NCI-H2081 treated with DMSO at 0.1 percent for 48 hours (cell line): Measurements from ENCODE around the gene GLRX2.
"Not testable (repeated sequence)": the region's sequence is repeated elsewhere in the genome, so short reads cannot be mapped to it uniquely, and the experiment has no call there.

Experiments used
- DNase-seq: peaks from one replicate; lab custom pipeline; 2025; lab: John Stamatoyannopoulos, UW

Gene GLRX2

DNA sequence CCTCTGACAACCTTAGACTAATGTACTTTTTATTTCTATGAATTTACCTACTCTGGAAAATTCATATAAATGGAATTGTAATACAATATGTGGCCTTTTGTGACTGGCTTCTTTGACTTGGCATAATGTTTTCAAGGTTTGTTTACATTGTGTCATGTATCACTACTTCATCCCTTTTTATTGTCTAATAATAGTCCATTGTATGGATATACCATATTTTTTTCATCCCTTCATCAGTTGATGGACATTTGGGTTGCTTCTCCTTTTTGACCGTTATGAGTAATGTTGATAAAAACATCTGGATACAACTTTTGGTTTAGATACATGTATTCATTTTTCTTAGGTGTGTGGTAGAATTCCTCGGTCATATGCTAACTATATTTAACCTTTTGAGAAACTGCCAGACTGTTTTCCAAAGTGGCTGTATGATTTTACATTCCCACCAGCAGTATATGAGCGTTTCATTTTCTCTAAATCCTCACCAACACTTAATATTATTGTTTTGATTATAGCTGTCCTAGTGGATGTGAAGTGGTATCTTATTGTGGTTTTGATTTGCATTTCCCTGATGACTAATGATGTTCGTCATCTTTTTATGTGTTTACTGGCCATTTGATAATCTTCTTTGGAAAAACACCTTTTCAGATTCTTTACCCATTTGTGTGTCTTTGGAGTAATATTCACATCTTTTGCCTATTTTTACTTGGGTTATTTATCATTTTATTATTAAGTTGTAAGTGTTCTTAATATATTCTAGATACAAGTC, 42.3 kb downstream of the GLRX2 start:
- DNase-seq: no peak

DNA sequence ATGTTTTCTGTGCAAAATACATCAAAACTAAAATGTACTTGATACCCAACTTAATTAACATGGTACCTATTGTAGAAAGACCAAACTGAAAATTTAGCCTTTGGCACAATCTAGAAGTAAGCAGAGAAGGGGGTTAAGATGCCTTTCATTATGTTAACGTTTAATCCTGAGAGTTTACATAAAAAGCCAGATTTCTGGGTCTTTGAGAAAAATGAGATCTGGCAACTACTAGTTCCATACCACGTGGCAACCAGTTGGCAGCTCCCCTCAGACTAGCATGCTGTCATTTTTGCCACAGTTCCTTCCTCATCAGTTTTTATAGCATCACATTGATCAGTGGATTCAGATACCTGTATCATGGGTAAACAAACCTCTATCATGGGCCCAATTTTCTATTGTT, 44.3 kb downstream of the GLRX2 start:
- DNase-seq: no peak

DNA sequence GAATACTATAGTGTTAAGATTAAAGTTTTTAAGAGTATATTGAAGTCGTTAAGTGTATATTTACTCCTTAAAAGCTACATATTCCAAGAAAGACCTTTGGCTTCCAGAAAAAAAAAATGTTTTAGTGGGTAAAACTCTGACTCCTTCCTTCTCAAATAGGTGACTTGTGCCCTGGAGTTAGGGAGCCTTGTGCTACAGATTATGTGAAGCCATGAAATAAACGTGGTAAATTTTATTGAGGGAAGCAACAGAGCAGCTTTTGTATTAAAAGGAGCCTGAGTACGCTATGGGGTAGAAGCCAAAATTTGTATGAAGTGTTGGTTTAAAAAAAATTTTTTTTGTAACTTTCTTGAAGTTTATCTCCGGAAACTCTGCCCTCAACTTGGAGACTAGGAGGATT, 44.8 kb downstream of the GLRX2 start:
- no peak for DNase-seq

DNA sequence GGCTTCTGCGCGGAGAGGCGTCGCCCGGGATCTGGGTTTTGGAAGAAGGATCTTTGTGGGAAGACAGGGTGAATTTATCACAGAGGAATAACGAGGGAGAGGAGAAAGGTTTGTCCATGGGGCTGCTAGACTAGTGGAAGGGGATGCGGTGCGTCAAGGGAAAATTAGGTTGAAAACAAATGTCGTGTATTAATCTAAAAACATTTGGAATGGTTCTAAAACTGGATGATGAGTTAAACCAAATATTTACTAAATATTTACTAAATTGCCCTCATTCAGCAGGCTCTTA, 45.2 kb downstream of the GLRX2 start:
- no peak for DNase-seq

DNA sequence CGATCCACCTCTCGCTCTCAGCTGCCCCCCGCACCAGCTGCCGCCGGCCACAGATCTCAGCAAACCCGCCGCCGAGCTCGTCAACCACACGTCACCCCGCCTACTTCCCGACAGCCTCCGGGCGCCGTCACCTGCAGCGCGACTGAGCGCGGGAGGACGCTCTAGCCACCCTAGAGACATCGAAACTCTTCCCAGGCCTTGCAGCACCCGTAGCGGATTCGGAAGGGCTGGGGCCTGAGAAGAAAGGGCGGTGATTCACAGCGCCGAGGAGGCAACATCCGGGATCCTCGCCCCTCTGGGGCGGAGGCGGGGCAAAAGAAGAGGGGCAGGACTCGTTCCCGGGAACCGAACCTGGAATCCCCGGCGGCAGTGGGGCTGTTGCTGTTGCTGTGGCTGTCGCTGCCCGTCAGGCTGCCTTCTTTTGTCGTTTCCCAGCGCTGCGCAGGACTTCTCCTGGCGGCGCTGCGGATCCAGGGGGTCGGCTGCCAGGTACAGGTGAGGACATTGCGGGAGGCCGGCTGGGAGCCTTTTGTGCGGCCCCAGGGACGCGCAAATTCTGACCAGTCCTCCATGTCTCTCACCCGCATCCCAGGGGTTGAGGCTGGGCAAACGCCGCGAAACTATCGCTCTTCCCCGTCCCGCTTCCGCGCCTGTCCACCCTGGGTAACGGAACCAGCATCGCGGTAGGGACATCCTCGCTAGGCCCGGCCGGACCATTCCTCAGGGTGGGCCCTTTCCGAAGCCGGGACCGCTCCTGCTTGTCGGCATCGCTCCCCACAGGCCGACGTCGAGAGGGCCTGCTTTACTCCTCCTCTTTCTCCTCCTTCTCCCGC, 45.7 kb downstream of the GLRX2 start, which contains the start of the genes RO60 and UCHL5:
Gene RO60, plus strand, starts transcription at position 331 of the 833 bp plus-strand sequence. CDS start 9,443 bp downstream, outside the sequence.
Gene UCHL5, minus strand, starts transcription at position 79 of the 833 bp plus-strand sequence. CDS start 100 bp downstream, outside the sequence.
- peak; percentile 97 for DNase-seq

DNA sequence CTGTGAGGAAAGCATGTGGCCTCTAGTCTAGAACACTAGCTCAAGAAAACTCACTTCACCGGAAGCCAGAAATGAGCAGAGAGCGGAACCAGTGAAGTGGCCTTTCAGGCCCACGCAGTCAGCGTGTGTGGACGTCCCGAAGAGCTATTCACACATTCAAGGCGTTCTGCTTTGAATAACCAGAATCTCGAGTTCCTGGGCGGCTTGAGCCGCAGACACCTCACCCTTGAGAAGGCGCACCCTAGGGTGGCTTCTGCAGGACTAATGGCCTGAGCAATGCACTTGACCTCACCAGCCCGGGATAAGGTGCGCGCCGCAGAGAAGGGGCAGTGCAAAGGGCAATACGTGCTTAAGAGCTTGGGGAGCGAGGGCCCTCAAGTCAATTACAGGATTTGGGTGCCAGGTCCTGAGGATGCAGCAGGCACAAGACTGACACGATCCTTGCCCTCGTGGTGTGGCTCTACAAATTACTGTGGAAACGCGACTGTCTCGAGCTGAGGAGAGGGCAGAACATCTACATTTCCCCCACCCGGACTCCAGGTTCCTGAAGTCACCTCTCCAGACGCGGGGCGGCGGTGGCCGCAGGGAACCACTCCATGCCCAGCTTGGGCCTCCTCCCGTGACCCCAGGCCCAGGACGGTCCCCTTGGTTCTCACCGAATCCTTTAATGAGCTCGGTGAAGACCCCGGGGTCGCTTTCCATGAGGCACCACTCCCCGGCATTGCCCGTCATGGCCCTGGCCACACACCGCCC, 46.5 kb downstream of the GLRX2 start:
- no peak for DNase-seq

DNA sequence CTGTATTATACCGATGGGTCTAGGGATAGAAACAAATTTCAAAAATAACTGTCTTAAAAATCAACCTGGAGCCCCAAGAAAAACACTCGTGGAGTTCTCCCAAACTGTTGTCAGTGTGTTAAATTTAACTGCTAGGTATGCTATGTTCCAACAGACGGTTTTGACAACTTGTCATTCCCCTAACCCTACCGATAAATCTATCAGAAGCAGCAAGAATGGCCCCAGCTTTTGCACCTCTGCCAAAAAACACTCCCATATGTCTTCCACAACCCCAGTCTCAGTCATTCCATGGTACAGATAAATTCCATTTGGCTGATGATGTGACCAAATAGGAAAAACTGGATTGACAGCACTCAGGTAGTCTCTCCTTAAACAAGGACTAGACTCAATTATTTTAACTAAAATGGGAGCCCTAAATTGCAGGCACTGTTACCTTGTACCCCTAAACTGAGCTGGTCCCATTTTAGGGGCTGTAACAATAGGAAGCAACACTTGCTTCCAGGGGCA, 51.0 kb downstream of the GLRX2 start:
- DNase-seq: no peak

DNA sequence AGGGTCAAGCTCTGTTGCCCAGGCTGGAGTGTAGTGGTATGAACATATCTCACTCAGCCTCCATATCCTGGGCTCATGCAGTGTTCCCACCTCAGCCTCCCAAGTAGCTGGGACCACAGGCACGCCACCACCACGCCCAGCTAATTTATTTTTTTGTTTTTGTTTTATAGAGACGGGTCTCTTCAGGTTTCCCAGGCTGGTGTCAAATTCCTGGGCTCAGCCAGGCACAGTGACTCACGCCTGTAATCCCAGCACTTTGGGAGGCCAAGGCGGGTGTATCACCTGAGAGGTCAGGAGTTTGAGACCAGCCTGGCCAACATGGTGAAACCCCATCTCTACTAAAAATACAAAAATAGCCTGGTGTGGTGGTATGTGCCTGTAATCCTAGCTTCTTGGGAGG, 56.3 kb downstream of the GLRX2 start:
- not testable (repeated sequence) for DNase-seq
